CD4-positive, alpha-beta T cell treated with Interleukin-4 for 1 hour (primary cell): Measurements from ENCODE around the gene TGFBR3.
"Not testable (repeated sequence)": the region's sequence is repeated elsewhere in the genome, so short reads cannot be mapped to it uniquely, and the experiment has no call there.

Source experiments
- DNase-seq, 2 donors: peaks; one replicate each; pipeline ENCODE4 v3.0.0-alpha.2; 2020 to 2022

Gene TGFBR3

DNA sequence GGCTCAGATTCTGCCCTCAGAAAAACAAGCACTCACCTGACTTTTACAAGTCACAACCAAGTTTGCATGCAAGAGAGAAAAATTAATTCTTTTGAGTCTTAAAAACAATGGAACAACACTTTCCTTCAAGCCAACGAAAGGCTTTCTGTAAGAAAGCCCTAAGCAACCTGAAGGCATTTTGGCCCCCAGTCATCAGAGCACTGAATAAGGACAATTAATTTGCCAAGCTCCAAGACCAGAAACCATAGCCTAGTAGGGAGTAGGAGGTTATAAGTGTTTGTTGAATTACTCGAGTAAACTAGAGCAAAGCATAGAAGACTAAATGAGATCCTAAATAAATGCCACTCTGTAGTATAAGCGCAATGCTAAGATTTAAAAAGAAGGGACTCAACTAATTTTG lies 4.7 kb downstream of the TGFBR3 start:
- no peak for DNase-seq

DNA sequence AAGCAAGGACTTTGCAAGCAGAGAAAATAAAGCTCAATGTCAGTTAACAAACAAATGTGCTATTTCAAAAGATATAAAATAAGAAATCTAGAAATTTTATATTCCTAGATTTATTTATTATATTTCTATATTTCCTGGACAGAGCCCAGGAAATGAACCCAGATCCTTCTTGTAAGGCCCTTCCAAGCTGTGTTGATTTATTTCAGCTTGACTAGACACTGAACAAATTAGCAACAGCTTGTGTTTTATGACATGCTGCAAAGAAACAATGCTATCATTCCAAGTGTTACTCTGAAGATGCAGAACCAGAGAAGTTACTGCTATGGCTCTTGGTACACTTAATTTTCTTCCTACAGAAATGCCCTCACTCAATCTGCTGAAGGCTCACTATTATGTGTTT lies 6.2 kb downstream of the TGFBR3 start:
- no peak for DNase-seq

DNA sequence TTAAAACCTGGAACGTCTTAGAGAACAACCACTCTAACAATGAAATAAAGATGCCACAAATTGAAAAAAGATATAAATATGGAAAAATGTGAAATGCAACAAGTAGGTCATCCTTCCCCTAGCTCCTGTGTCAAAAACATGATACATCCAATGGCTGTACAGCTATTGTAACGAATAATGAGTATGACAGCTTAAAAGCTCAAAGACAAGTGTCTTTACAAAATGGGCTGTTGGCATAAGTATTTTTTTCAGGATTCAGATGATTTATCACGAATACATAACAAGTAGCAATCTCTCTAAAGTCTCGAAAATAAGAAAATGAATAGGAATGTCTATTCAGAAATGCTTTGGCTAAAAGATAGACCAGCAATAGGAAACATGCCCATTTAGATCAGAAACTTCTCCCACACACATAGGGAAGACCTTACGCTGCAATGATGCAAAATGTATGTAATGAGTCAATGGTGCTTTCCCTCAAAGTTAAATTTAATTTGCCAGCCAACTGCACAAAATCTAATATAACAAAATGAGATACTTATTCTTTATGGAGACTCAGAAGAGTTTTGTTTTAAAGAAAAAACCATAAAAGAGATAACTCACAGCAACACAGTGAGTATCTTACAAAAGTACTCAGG lies 8.3 kb downstream of the TGFBR3 start:
- DNase-seq: no peak

DNA sequence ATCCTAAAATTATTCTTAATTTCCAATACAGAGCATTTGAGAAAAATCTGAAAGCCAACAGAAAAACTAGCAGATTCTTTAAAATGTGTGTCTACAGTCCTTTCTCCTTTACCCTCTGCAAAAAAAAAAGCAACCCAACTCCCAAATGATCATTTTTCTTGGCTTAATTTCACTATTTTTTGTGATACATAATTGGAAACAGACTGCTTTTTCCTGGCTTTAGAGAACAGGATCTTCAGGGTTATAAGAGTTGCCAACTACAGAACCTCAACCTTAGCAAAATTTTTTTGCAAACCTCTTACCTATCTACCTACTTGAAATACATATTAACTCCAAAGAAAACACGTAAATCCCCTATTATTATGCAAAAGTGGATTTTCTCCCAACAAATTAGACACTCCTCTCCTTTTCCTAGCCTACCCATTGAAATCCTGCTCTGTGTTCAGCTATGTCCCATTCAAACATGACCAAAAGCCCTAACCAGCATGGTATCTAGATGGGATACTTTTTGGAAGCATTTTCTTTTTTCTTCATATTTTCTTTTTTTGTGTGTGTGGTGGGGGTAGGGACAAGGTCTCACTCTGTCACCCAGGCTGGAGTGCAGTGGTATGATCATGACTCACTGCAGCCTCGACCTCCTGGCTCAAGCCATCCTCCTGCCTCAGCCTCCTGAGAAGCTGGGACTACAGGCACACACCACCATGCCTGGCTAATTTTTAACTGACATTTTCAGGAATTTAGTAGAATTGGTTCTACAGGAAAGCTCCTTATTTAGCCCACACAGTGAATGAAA lies 9.0 kb downstream of the TGFBR3 start:
- DNase-seq: no peak

DNA sequence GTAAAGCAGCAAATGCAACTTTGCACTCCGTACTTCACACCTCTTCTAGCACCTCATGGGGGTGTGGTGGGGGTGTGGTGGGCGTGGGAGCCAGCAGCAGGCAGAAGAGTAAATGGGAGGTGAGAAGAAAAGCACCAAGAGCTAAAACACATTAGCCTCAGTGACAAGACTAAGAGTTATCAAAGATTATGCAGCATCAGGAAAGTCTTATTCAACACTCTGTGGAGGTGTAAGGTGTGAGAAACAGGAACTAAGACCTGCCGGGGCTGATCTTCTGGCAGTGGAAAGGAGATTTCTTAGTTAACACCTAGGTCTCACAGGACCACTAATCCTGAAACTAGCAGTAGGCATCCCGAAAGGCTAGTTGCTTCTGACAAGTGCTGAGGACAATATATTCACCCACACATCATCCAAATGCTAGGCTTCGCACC lies 9.9 kb downstream of the TGFBR3 start:
- peak in 1 of 2 donors; percentile 43 for DNase-seq

GRCh38 chr1:91874167-91874566 lies 11.8 kb downstream of the TGFBR3 start:
- DNase-seq: no peak

- peak in 1 of 2 donors; percentile 33 for DNase-seq
These were observed 13.3 kb downstream of the TGFBR3 start for GRCh38 chr1:91872559-91873081.

- no peak for DNase-seq
These were observed 14.0 kb downstream of the TGFBR3 start for GRCh38 chr1:91872000-91872399.

DNA sequence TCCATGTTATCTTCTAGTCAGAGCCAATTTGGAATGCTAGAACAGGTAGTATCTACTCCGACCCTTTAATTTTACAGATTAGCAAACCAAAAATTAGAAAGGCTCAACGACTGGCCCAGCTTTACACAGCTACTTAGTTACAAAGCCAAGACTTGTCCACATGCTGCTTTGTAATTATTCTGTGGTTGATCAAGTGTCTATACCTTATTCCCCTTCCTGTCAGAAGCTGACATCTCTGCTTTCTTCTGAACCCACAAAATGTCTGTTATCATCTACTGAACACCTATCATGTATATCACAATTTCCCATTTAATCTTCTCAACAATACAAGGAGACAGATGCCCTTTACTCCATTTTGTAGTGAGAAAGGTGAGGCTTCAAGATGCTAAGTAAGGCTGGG lies 15.6 kb downstream of the TGFBR3 start:
- peak in 1 of 2 donors; percentile 22 for DNase-seq

DNA sequence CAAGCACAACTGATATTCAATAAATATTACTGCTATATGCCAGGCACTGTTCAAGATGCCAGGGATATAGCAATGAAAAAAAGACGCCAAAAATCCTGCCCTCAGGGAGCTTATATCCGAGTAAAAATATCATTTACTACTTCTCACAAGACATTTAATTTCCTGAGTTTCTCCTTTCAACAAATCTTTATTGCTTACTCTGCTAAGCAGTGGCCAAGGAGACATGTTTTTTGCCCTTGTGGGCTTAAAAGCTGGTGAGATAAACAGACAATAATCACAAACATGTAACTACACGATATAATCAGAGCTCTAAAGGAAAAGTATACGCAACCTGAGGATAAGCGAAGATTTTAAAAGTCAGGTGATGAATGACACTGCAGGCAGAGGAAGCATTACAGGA lies 19.5 kb downstream of the TGFBR3 start:
- DNase-seq: no peak

- no peak for DNase-seq
These were observed 21.8 kb downstream of the TGFBR3 start for GRCh38 chr1:91864017-91864700.

GRCh38 chr1:91863498-91863897 lies 22.5 kb downstream of the TGFBR3 start:
- DNase-seq: no peak

DNA sequence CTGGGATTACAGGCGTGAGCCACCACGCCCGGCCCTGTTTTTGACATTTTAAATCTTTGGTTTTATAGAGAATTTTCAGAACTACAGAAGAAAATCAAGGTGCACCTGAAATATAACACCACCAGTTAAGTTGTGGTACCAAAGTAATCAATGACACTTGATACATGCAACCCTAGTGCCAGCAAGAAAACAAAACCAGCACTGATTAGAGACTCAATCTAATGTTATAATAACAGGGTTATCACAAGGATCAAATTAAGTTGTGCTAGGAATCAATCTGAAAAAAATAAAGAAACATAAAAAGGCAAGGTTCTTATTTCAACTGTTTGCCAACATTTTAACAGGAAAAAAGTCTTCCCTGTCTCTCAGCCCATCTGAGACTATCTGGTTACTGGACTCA lies 23.8 kb downstream of the TGFBR3 start:
- DNase-seq: no peak

DNA sequence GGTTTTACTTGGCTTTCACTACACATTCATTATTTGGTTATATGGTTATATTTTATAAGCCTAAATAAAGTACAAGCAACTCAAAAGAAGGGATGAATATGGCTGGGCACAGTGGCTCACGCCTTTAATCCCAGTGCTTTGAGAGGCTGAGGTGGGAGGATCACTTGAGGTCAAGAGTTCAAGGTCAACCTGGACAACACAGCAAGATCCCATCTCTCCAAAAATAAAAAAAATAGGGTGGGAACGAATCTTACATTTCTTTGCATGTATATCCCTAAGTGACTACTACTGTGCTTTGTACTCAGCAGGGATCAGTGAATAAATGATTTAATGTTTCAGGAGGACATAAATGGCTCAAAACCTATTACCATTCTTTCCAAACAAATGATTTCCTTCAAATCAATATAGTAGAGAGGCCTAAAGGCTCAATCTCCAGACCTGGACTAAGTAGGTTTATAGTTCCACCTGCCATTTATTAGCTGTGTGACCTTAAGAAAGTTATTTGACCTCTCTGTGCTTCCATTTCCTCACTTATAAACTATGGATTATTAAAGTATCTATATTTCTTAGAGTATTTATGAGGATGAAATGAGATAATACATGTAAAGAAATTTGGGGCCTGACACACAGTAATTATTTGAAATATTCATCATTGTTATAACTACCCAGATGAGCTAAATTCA lies 28.3 kb downstream of the TGFBR3 start:
- DNase-seq: no peak

DNA sequence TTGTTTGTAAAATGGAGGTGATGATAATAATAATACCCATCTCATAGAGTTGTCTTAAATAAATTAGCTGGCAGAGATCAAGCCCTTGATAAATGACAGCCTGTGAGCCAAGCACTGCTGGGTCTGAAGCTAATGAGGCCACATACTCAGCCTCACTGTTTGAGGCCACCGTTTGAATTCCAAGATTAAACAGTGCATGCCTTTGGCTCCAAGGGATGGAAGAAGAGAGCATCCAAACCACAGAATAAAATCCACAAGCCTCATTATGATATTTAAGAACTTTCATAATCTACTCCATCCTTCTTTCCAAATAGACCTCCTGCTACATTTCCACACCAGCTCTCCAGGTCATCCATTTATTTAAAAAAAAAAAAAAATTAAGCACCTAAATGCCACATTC lies 29.0 kb downstream of the TGFBR3 start:
- DNase-seq: no peak

DNA sequence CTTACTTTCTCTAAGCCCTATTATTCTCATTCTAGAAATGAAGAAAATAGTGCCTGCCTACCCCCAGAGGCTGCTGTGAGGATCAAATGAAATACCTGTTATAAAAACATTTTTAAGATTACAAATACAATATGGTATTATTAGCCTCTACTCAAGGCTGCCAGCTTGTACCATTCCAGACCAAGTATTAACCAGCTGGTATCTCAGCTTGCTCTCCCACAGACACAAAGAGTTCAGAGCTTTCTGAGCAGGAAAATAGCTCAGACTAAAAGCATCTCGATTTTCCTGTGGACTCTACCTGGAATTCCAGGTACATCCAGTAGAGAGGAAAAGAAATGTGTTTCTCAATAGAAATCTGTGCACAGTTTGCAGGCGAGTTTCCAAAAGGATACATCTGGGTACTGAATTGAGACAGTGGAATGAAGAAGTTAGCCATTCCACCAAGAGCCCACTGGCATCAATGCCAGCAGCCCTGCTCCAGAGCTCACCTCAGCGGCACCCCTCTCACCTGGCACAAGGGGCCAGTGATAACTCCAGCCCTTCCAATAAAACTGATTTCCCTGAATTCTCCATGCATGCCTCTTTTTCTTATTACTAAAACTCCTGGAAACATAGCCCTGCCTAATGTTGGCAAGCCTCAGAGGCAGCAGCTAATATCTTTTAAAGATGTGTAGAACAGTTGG lies 31.0 kb downstream of the TGFBR3 start:
- DNase-seq: no peak

GRCh38 chr1:91853397-91853796 lies 32.6 kb downstream of the TGFBR3 start:
- no peak for DNase-seq

GRCh38 chr1:91852011-91852410 lies 33.9 kb downstream of the TGFBR3 start:
- not testable (repeated sequence) for DNase-seq

- no peak for DNase-seq
These were observed 34.6 kb downstream of the TGFBR3 start for GRCh38 chr1:91851130-91852010.

GRCh38 chr1:91850708-91851107 lies 35.2 kb downstream of the TGFBR3 start:
- DNase-seq: no peak

- DNase-seq: no peak
These were observed 38.1 kb downstream of the TGFBR3 start for GRCh38 chr1:91847851-91848250.

- no peak for DNase-seq
These were observed 39.3 kb downstream of the TGFBR3 start for GRCh38 chr1:91846639-91847013.
